K562 (cell line): Measurements from ENCODE around the gene FAM107B. TPM values are rescaled to one million over a fixed set of nuclear protein-coding genes. Genes with fewer than 3 reads are reported as not detected.
A peak's percentile ranks its signal among the peaks of the same experiment; 100 is the strongest.

Experiments
- ATAC-seq: fragments of 200-7000 bp; cut with Tn5 transposase; 3 replicates; pipeline ENCODE4 v1.9.1; 2020; ENCODE audit warnings: moderate library complexity
- BruUV-seq: library from RNA; stranded (reverse); fragments of 400-500 nt; replicated peaks from 2 replicates; lab custom pipeline; 2021; lab: Mats Ljungman, UMichigan
- CTCF ChIA-PET: fragments of 300-600 bp; formaldehyde crosslinking; extraction: SDS; loops from one replicate; lab custom pipeline; 2021; ENCODE audit warnings: low intra/inter-chr PET ratio; lab: Yijun Ruan, JAX
- POLR2A ChIA-PET: fragments of 300-600, 350-650 bp; sonication (Branson Sonifier 250); formaldehyde crosslinking; extraction: SDS; loops from one replicate; lab custom pipeline; 2021; ENCODE audit warnings: antibody characterized with exemption, inconsistent platforms; lab: Yijun Ruan, JAX
- DNase-seq, 4 experiments: peaks; one replicate each; pipeline versions ENCODE4 v3.0.0 to v3.0.0-alpha.2; 2011 to 2018; ENCODE audit warnings: low spot score in 3 of 4, mixed read lengths in 3 of 4; ENCODE audit errors: extremely low read depth in 1 of 4
- FAIRE-seq: peaks from 2 replicates; lab custom pipeline; 2011; peaks lifted over from hg19 to GRCh38; lab: Jason Lieb, UNC
- H2AFZ ChIP-seq: 2 replicates; pipeline ENCODE4 v1.6.0; 2011; ENCODE audit warnings: low read depth, low read length, control low read depth, inconsistent platforms
- H3K27ac ChIP-seq: fragments of 200-600 bp; 3 replicates; pipeline ENCODE4 v1.8.0; 2011; ENCODE audit warnings: low read depth, mild to moderate bottlenecking, control low read depth, inconsistent platforms, low read length, moderate library complexity, mixed read lengths; ENCODE audit errors: extremely low read depth
- H3K27me3 ChIP-seq, 2 experiments: fragments of 300-600 bp in 1 of 2; 2 replicates in 1 of 2; 3 replicates in 1 of 2; pipeline versions ENCODE4 v1.6.0 to v1.8.0; 2011; ENCODE audit warnings: inconsistent platforms in 2 of 2, low read length in 2 of 2, mild to moderate bottlenecking in 1 of 2, mixed read lengths in 1 of 2, moderate library complexity in 1 of 2; ENCODE audit not compliant: control insufficient read depth in 2 of 2, insufficient read depth in 2 of 2
- H3K36me3 ChIP-seq: fragments of 300-600 bp; 3 replicates; pipeline ENCODE4 v1.8.0; 2011; ENCODE audit warnings: mild to moderate bottlenecking, low read length, inconsistent platforms; ENCODE audit not compliant: control insufficient read depth, insufficient read depth
- H3K4me1 ChIP-seq, 2 experiments: fragments of 200-600 bp in 1 of 2; replicated peaks in 1 of 2; 2 replicates in 1 of 2; 3 replicates in 1 of 2; pipeline versions ENCODE4 v1.5.1 to v1.8.0; 2011; ENCODE audit warnings: inconsistent platforms in 2 of 2, low read length in 2 of 2, mild to moderate bottlenecking in 1 of 2, mixed read lengths in 1 of 2, moderate library complexity in 1 of 2; ENCODE audit not compliant: control insufficient read depth in 2 of 2, insufficient read depth in 2 of 2
- H3K4me2 ChIP-seq: 2 replicates; pipeline ENCODE4 v1.6.1; 2011; ENCODE audit warnings: low read length, control low read depth, inconsistent platforms, mixed read lengths; ENCODE audit not compliant: insufficient read depth
- H3K4me3 ChIP-seq: fragments of 200-600 bp; sonication (generic), shearing (Covaris generic); 2 replicates; pipeline ENCODE4 v1.5.1; 2016; ENCODE audit warnings: control low read depth, inconsistent platforms
- H3K79me2 ChIP-seq: fragments of 200-600 bp; 3 replicates; pipeline ENCODE4 v1.8.0; 2011; ENCODE audit warnings: low read length, inconsistent platforms; ENCODE audit not compliant: control insufficient read depth, insufficient read depth
- H3K9ac ChIP-seq, 2 experiments: 2 replicates each; pipeline versions ENCODE4 v1.6.0 to v1.6.1; 2011; ENCODE audit warnings: low read depth in 2 of 2, low read length in 2 of 2, control low read depth in 1 of 2, inconsistent platforms in 1 of 2, mild to moderate bottlenecking in 1 of 2, mixed read lengths in 1 of 2; ENCODE audit not compliant: insufficient read depth in 1 of 2
- H3K9me1 ChIP-seq: one replicate; pipeline ENCODE4 v1.6.0; 2011; ENCODE audit warnings: inconsistent platforms, mild to moderate bottlenecking, low read length, moderate library complexity; ENCODE audit not compliant: control insufficient read depth, insufficient read depth
- H3K9me3 ChIP-seq: replicated peaks from 2 replicates; pipeline ENCODE4 v1.5.1; 2011; ENCODE audit warnings: low read depth, low read length, inconsistent platforms; ENCODE audit not compliant: control insufficient read depth, insufficient read depth
- H4K20me1 ChIP-seq: replicated peaks from 2 replicates; pipeline ENCODE4 v1.6.1; 2011; ENCODE audit warnings: low read length, inconsistent platforms, mixed read lengths; ENCODE audit not compliant: control insufficient read depth, insufficient read depth
- ATF4 ChIP-seq: fragments of 450-650 bp; formaldehyde crosslinking; IDR thresholded peaks from 2 replicates; pipeline ENCODE4 v1.4.0; 2022; ENCODE audit warnings: mild to moderate bottlenecking, moderate library complexity
- HMG20B ChIP-seq: fragments of 250-450 bp; sonication (Bioruptor Pico); IDR thresholded peaks from 2 replicates; pipeline ENCODE4 v1.5.0; 2021; ENCODE audit warnings: mild to moderate bottlenecking
- JUNB ChIP-seq: fragments of 450-650 bp; formaldehyde crosslinking; conservative IDR thresholded peaks from 2 replicates; pipeline ENCODE4 v1.4.0; 2020; ENCODE audit warnings: mild to moderate bottlenecking
- KAT2B ChIP-seq: IDR thresholded peaks from one replicate; pipeline ENCODE4 v1.6.1; 2012; ENCODE audit warnings: low read depth, mild to moderate bottlenecking, control low read depth, inconsistent platforms, low read length, moderate library complexity
- PBX2 ChIP-seq, 2 experiments: IDR thresholded peaks in 1 of 2; conservative IDR thresholded peaks in 1 of 2; 2 replicates each; pipeline ENCODE4 v1.6.1; 2016; ENCODE audit warnings: low read depth in 2 of 2, mild to moderate bottlenecking in 1 of 2, missing compliant biosample characterization in 1 of 2, missing genetic modification characterization in 1 of 2, moderate library complexity in 1 of 2
- RFX1 ChIP-seq: fragments of 450-650 bp; IDR thresholded peaks from 2 replicates; pipeline ENCODE4 v1.6.1; 2016; ENCODE audit warnings: mild to moderate bottlenecking, moderate library complexity
- ZBTB5 ChIP-seq: fragments of 450-650 bp; IDR thresholded peaks from 2 replicates; pipeline ENCODE4 v1.6.1; 2017; ENCODE audit warnings: antibody characterized with exemption
- ZNF717 ChIP-seq: fragments of 250-450 bp; sonication (Bioruptor Pico); IDR thresholded peaks from 2 replicates; pipeline ENCODE4 v1.5.0; 2021
- WGBS: fragments of 100-300 bp; shearing (Covaris generic); methylation state at CpG from one replicate; pipeline ENCODE4 v1.1.6; 2016; ENCODE audit warnings: low coverage, mixed read lengths; ENCODE audit not compliant: insufficient coverage; ENCODE audit errors: missing lambda C conversion rate; 5-methylcytosine and 5-hydroxymethylcytosine counted together
- in situ Hi-C: fragments of 300-500 bp; cut with MboI; formaldehyde crosslinking; loops from 4 replicates; pipeline ENCODE4 v1.15.0; 2018; ENCODE audit warnings: inconsistent platforms, mixed read lengths
- intact Hi-C: fragments of 100-400 bp; cut with micrococcal nuclease; formaldehyde crosslinking; loops from 2 replicates; pipeline ENCODE4 v1.14.2; 2022
- polyA plus RNA-seq, 8 experiments: library from polyadenylated mRNA; depleted of rRNA in 4 of 8; stranded (reverse) in 5 of 8; unstranded in 3 of 8; fragments of >200 nt; fragmentation: Nextera tagmentation in 2 of 8; fragmentation: Illumina TruSeq in 1 of 8; extraction: Ambion mirVana in 2 of 8; extraction: Trizol in 1 of 8; gene quantifications; 2 replicates each; pipeline versions ENCODE4 v1.2.1 to v1.2.3, GENCODE V29; 2011 to 2014; ENCODE audit warnings: inconsistent platforms in 1 of 8, missing spikeins in 1 of 8
- total RNA-seq, 7 experiments: library from RNA; depleted of rRNA in 6 of 7; stranded (reverse); fragments of >200 nt in 6 of 7; fragmentation: Illumina TruSeq in 2 of 7; extraction: Trizol in 2 of 7; gene quantifications; 2 replicates each; pipeline versions ENCODE4 v1.2.1 to v1.2.3, GENCODE V29; 2011 to 2021; ENCODE audit warnings: low replicate concordance in 1 of 7

FAM107B gene
- total and polyA plus RNA-seq, 9 of the 15 experiments (the other 6 are each of a cell fraction or from before 2014, with no cell fraction given), result 0.40 to 2.8 (median 1.4) TPM

- Histone ChIP-seq H3K79me2 (no peaks in the 10 kb centered on the region), H3K9me1 (no peaks in the 10 kb centered on the region), H4K20me1 (no peaks in the 10 kb centered on the region), H3K27ac (no peak overlapping the region), H3K36me3 (no peaks in the 10 kb centered on the region), H3K4me1 (no peaks in the 10 kb centered on the region), H2AFZ (no peak overlapping the region), H3K9me3 (no peaks in the 10 kb centered on the region), H3K9ac (no peak overlapping the region), H3K4me2 (no peak overlapping the region), H3K4me3 (no peak overlapping the region), H3K27me3 (peaks cover 5 to 21% of the 10 kb centered on the region in 2 experiments; a peak in 3 of 5 replicates)
- BruUV-seq, result no TSS peak
- ChIA-PET CTCF (interaction anchor here (0.6 kb wide), 1 partner anchor 189 kb away, joined by 3 read pairs; no protein-coding TSS in a partner anchor), POLR2A (interaction anchor here (0.7 kb wide), 1 partner anchor 707 kb away, joined by 4 read pairs; no protein-coding TSS in a partner anchor)
- FAIRE-seq, result no peak
- in situ Hi-C loops (no loop called here), intact Hi-C loops (no loop called here)
- WGBS, result under 1% methylated on average over 13 of the region's 13 CpGs
- DNase-seq, result no peak
- no peak for ATAC-seq
- TF ChIP-seq KAT2B (no peak), JUNB (CRISPR knock-in tag) (no peak), PBX2 (CRISPR knock-in tag; IDR thresholded peaks at IDR 0.05; ENCODE audit: low read depth) (no peak), PBX2 (tag; conservative IDR thresholded peaks at IDR 0.05; ENCODE audit: low read depth) (no peak), RFX1 (peak; percentile 80), ZNF717 (CRISPR knock-in tag) (no peak), ATF4 (CRISPR knock-in tag) (no peak), ZBTB5 (no peak), HMG20B (CRISPR knock-in tag) (no peak)
Measured at GRCh38 chr10:14486777-14487487, 287.8 kb downstream of the FAM107B start.
